SK-N-SH (cell line): ENCODE results near the gene EVC2.

Experiments used
- GABPA ChIP-seq: IDR thresholded peaks from 2 replicates; pipeline ENCODE4 v1.4.0; 2012; ENCODE audit warnings: low read depth, mild to moderate bottlenecking
- SMC3 ChIP-seq: IDR thresholded peaks from 2 replicates; pipeline ENCODE4 v1.6.1; 2012; ENCODE audit warnings: low read depth, low read length, improper control_type of control experiment

DNA sequence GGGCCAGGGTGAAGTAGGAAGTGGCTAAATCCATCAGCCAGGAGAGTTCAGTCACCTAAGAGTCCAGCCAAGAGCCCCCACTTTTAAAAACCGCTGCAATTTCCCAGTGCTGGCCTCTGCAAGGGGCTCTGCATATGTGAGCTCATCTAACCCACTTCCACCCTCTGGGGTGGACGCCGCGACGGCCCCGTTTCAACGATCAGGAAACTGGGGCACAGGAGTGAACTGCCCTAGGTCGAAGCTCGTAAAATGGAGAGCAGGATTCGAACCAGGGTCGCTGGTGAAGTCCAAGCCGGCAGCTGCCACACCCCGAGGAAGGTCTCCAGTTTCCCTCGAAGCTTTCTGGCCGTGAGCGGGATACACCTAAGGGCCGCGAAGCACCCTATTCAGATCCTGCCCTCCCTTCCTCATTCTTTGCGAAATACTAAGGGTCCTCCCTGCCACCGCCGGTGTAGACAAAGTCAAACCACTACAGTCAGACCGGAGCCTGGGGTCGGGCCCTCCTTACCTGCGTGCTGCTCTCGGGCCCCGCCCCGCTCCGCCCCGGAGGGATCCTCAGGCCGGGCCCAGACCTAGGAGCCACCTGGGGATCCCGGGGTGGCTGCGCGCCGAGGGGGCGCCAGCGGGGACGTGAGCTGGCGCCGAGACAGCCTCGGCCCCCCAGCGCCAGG lies 446 bp downstream of the EVC2 start:
- TF ChIP-seq GABPA (no peak), SMC3 (no peak)
